LNCaP clone FGC (cell line): ENCODE measurements around the gene EIF5.

Experiments used
- DNase-seq: peaks from one replicate; pipeline ENCODE4 v3.0.0-alpha.2; 2011; ENCODE audit warnings: low read depth
- H3K4me3 ChIP-seq: 2 replicates; pipeline ENCODE4 v1.5.1; 2011; ENCODE audit warnings: mild to moderate bottlenecking, low read depth, low read length, control low read depth
- TF ChIP-seq, protein P1 (sequence below): IDR thresholded peaks from 2 replicates; pipeline ENCODE4 v1.5.1; 2012; ENCODE audit warnings: mild to moderate bottlenecking; ENCODE audit not compliant: control insufficient read depth, insufficient read depth; ENCODE audit errors: extremely low read depth

EIF5 gene

DNA sequence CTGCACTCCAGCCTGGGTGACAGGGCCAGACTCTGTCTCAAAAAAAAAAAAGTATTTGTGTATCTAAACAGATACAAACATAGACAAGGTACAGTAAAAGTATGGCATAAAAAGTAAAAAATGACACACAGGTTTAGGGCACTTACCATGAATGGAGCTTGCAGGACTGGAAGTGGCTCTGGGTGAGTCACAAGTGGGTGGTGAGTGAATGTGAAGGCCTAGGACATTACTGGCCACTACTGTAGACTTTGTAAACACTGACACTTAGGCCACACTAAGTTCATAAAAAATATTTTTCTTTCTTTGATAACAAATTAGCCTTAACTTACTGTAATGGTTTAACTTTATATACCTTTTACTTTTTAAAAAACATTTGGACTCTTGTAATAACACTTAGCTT lies 38.0 kb upstream of the EIF5 start:
- H3K4me3 ChIP-seq, result no peak overlapping the region
- no peak for DNase-seq
- TF ChIP-seq, protein P1, sequence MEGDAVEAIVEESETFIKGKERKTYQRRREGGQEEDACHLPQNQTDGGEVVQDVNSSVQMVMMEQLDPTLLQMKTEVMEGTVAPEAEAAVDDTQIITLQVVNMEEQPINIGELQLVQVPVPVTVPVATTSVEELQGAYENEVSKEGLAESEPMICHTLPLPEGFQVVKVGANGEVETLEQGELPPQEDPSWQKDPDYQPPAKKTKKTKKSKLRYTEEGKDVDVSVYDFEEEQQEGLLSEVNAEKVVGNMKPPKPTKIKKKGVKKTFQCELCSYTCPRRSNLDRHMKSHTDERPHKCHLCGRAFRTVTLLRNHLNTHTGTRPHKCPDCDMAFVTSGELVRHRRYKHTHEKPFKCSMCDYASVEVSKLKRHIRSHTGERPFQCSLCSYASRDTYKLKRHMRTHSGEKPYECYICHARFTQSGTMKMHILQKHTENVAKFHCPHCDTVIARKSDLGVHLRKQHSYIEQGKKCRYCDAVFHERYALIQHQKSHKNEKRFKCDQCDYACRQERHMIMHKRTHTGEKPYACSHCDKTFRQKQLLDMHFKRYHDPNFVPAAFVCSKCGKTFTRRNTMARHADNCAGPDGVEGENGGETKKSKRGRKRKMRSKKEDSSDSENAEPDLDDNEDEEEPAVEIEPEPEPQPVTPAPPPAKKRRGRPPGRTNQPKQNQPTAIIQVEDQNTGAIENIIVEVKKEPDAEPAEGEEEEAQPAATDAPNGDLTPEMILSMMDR, result no peak

- TF ChIP-seq, protein P1, result no peak
- no peak overlapping the region for H3K4me3 ChIP-seq
- no peak for DNase-seq
Measured at GRCh38 chr14:103296987-103297386, 37.0 kb upstream of the EIF5 start.

- H3K4me3 ChIP-seq, result no peak overlapping the region
- no peak for DNase-seq
- TF ChIP-seq, protein P1, result no peak
Measured at GRCh38 chr14:103298620-103299019, 35.4 kb upstream of the EIF5 start.

GRCh38 chr14:103301512-103302354 lies 32.3 kb upstream of the EIF5 start:
- no peak overlapping the region for H3K4me3 ChIP-seq
- no peak for DNase-seq
- TF ChIP-seq, protein P1, result no peak

DNA sequence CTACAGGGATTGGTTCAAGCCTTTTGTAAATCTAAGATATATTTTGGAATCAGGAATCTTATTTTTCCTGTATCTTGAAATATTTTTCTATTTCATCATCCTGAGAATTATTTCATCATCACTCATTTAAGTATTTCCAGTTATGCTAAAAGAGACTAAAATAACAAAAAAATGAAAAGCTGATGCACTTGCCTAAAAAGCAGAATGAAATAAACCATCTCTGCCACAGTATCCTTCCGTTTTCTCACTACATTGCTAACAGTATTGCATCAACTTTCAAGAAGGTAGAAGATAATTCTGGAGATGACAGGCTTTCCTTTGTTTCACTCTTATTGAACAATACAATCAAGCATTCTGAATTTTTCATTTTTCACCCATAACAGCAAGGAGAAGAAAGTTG lies 31.1 kb upstream of the EIF5 start:
- H3K4me3 ChIP-seq, result no peak overlapping the region
- no peak for DNase-seq
- TF ChIP-seq, protein P1, result no peak

GRCh38 chr14:103304706-103305105 lies 29.3 kb upstream of the EIF5 start:
- TF ChIP-seq, protein P1, result no peak
- DNase-seq, result no peak
- no peak overlapping the region for H3K4me3 ChIP-seq
